GM12873 (cell line): ENCODE measurements around the gene SHF.

Source experiments
- TF ChIP-seq, protein P1 (sequence below): IDR thresholded peaks from 2 replicates; pipeline ENCODE4 v1.5.1; 2012; ENCODE audit warnings: low read depth, mild to moderate bottlenecking, moderate library complexity, low read length, control low read depth; ENCODE audit not compliant: insufficient read depth; ENCODE audit errors: missing control alignments

SHF gene

DNA sequence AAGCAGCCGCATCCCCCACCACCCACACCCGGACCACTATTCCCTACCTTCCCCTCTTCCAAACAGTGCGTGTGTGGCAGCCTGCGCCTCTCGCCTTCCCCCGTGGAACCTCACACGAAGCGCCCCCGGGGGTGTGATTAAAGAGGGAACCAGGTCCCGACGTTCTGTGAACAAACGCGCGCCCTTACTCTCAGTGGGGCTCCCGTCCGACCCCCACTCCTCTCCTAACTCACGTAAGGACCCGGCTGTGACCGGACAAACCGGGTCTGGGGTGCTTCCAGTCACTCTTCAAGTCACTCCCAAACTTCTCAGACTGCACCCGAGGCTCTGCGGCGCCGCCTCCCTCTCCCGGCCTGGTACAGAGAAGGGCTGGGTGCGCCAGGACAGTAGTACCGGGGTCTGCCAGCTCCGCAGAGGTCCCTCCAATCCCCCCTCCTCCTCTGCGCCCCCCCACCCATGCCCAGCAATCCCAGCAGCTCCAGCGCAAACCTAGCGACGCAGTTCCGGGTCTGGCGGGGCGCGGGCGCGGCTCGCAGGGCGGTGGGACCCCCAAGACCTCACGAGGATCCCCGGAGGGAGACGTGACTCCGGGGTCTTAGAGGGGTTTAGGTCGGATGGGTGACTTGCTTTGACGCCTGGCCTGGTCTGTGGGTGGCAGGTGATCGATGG, 58.7 kb downstream of the SHF start:
- TF ChIP-seq, protein P1, sequence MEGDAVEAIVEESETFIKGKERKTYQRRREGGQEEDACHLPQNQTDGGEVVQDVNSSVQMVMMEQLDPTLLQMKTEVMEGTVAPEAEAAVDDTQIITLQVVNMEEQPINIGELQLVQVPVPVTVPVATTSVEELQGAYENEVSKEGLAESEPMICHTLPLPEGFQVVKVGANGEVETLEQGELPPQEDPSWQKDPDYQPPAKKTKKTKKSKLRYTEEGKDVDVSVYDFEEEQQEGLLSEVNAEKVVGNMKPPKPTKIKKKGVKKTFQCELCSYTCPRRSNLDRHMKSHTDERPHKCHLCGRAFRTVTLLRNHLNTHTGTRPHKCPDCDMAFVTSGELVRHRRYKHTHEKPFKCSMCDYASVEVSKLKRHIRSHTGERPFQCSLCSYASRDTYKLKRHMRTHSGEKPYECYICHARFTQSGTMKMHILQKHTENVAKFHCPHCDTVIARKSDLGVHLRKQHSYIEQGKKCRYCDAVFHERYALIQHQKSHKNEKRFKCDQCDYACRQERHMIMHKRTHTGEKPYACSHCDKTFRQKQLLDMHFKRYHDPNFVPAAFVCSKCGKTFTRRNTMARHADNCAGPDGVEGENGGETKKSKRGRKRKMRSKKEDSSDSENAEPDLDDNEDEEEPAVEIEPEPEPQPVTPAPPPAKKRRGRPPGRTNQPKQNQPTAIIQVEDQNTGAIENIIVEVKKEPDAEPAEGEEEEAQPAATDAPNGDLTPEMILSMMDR: no peak

DNA sequence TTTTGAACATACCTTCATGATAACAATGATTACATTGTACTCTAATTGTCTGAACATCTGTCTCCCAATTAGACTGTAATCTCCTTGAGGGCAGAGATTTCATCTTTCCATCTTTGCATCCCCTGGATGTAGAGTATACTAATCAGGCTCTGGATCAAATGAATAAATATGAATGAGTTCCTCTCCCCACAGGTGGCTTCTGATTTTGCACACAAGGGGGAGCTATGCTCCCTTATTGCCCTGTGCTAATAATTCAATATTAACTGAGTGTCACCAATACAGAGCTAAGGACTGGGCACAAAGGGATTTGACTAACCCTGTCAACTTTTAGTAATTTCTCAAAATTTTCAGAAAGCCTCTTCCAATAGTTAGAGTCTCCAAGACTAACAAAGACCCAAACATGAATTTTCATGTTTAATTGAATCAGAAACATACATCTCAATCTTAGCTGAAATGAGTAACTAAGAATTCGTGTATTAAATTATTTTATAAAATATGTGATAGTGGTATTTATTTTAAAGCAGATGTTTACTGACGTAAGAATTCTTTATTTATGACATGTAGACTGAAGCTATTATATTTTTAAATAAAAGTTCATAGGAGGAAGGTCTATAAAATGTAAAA, 61.1 kb downstream of the SHF start:
- TF ChIP-seq, protein P1: peak; percentile 67

DNA sequence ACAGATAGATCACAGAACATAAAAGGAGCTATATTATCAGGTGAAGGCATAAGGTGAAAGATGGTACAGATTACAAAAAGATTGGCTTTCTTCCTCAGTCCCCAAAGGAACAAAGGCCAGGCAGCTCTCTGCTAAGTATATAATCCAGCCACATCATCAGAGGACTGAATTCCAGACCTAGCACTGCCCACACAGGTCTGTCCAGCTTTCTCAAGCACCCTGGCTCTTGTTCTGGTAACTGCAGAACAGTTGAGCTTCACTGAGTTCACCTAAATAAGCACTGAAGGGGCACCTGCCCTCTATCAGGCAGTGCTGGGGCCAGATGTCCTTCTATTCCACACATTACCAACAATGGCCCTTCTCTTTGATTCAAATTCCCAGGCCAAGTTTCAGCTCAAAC, 64.4 kb downstream of the SHF start:
- TF ChIP-seq, protein P1: no peak

DNA sequence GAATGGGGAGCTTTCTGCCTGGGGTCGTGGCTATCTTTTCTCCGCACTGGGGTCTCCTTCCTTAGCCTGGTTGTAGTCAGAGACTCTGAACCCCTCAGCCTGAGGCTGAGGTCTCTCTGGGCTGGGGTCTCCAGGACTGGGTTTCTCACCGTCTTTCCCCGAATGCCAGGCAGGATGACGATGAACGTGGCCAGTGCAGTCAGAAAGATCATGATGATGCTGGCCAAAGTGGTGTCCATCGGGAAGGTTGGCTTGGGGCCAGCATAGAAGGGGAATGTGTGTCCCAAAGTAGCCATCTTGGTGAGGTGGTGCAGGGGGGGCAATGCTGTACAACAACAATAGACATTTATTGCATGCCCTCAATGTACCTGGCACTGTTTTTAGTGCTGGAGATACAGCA, 65.0 kb downstream of the SHF start:
- TF ChIP-seq, protein P1: no peak

DNA sequence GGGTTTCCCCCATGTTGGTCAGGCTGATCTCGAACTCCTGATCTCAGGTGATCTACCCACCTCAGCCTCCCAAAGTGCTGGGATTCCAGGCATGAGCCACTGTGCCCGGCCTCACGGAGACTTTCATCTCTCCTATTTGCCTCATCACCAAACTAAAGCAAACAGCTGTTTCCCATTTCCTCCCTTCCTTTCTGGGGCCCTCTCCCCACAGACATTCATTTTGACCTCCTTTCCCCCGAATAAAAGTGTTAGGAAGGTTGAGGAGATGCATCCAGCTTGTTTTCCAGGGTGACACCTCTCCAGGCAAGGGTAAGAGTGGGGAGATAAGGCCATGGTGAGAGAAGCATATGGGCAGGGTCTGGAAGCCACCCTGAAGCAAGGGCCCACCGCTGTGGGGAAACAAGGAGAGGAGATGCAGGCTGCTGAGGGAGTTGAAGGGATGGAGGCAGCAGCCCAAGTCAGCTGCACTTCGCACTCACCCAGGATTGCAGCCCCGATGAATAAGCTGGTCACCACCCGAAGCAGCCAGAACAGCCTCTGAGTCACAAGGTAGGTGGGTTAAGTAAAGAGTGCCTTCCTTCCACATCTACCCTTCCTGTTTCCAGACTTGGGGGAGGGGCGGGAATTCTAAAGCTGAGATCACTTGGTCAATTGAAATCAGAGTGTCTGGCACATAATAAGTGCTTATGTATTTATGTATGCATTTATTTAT, 65.9 kb downstream of the SHF start:
- TF ChIP-seq, protein P1: no peak

DNA sequence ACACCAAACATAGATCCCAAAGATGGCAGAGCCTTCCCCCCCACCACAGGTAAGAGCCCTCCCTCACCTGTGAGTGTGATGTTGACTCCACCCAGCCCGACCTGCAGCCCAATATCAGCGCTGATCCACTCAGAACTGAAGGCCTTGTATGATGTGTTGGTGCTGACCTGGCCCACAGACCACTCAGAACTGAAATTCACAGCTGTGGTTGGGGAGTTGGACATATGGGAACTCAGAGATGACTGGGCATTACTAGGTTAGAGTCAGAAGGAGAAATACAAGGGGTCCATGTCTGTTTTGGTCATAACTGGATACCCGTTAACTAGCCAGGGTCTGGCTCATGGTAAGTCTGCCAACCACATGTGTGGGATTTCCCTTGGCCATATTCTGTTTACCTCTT, 66.7 kb downstream of the SHF start:
- TF ChIP-seq, protein P1: no peak

DNA sequence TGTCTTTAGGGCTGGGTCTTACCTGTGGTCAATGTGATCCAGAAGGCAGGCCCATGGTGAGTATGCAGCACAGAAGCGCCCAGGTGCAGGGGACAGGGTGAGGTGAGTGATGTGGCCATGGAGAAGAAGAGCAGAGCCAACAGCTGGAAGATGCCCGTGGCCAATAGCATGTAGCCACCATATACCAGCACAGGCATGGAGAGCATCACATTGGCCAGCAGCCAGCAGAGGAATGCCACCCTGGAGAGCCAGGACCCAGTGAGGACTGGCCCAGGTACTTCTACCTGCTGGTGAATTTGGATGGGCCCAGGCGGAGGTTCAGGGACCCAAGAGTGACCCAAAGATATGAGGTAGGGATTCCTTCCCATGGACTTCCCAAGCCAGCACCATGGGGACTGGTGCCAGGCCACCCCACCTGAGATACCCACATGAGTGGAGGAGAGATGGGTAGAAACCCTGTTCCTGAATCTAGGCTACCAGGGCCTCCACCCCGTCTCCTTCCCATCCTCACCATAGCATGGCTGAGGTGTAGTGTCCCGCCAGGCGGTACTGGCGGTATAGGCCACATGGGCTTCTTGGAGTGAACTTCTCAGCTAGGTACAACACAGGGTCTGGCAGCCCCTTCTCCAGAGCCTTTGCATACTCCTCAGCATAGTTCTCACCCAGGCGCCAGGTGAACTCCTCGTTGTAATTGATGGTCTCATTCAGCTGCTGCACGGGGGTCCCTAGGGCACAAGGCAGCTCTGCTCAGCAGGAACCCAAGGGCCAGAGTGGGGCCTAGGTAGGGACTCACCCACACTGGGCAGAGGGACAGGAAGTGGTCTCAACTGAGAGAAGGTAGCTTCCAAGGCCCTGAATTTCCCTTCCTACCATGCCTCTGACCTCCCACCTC, 67.4 kb downstream of the SHF start:
- TF ChIP-seq, protein P1: no peak
